Neural cell (in vitro differentiated cells): ENCODE results near the gene GRIA3. TPM values are rescaled to one million over a fixed set of nuclear protein-coding genes. Genes with fewer than 3 reads are reported as not detected.

Experiments
- H2AFZ ChIP-seq: fragments of 200-600, 300-800 bp; sonication (generic), shearing (Covaris generic); 2 replicates; pipeline ENCODE4 v1.6.0; 2014; ENCODE audit warnings: low read depth, mild to moderate bottlenecking, antibody characterized with exemption, low read length, moderate library complexity
- H3F3A ChIP-seq: fragments of 200-600 bp; shearing (Covaris generic); 2 replicates; pipeline ENCODE4 v1.6.1; 2016; ENCODE audit warnings: mild to moderate bottlenecking, moderate library complexity, mixed read lengths, antibody characterized with exemption, low read length; ENCODE audit not compliant: insufficient read depth, poor library complexity, severe bottlenecking
- H3K27ac ChIP-seq: fragments of 200-600, 300-800 bp; sonication (generic), shearing (Covaris generic); 2 replicates; pipeline ENCODE4 v1.5.1; 2014; ENCODE audit warnings: mild to moderate bottlenecking, low read length, moderate library complexity
- H3K27me3 ChIP-seq: fragments of 300-800, 200-600 bp; sonication (generic), shearing (Covaris generic); 2 replicates; pipeline ENCODE4 v1.6.0; 2014; ENCODE audit warnings: mild to moderate bottlenecking, low read depth, low read length, moderate library complexity; ENCODE audit not compliant: insufficient read depth
- H3K36me3 ChIP-seq: fragments of 300-800, 200-600 bp; sonication (generic), shearing (Covaris generic); 2 replicates; pipeline ENCODE4 v1.5.1; 2014; ENCODE audit warnings: mild to moderate bottlenecking, antibody characterized with exemption, low read length, moderate library complexity; ENCODE audit not compliant: insufficient read depth
- H3K4me2 ChIP-seq: fragments of 300-800, 200-600 bp; sonication (generic), shearing (Covaris generic); 2 replicates; pipeline ENCODE4 v1.6.0; 2014; ENCODE audit warnings: mild to moderate bottlenecking, low read length
- H3K4me3 ChIP-seq: fragments of 300-800, 200-600 bp; sonication (generic), shearing (Covaris generic); 2 replicates; pipeline ENCODE4 v1.5.1; 2014; ENCODE audit warnings: mild to moderate bottlenecking, low read length, moderate library complexity
- H3K79me2 ChIP-seq: fragments of 200-600 bp; shearing (Covaris generic); replicated peaks from 2 replicates; pipeline ENCODE4 v1.6.0; 2014; ENCODE audit warnings: mild to moderate bottlenecking, low read length, moderate library complexity; ENCODE audit not compliant: insufficient read depth
- H3K9ac ChIP-seq: fragments of 300-800, 200-600 bp; sonication (generic), shearing (Covaris generic); 2 replicates; pipeline ENCODE4 v1.6.1; 2016; ENCODE audit warnings: mild to moderate bottlenecking, low read length, mixed read lengths
- H3K9me2 ChIP-seq: fragments of 200-600 bp; shearing (Covaris generic); 2 replicates; pipeline ENCODE4 v1.6.1; 2016; ENCODE audit warnings: mild to moderate bottlenecking, low read length, mixed read lengths; ENCODE audit not compliant: insufficient read depth
- H3K9me3 ChIP-seq: fragments of 200-600, 300-800 bp; sonication (generic), shearing (Covaris generic); 2 replicates; pipeline ENCODE4 v1.6.1; 2016; ENCODE audit warnings: mild to moderate bottlenecking, mixed run types, low read length, moderate library complexity, mixed read lengths
- H4K20me1 ChIP-seq: fragments of 200-600 bp; shearing (Covaris generic); 2 replicates; pipeline ENCODE4 v1.6.1; 2016; ENCODE audit warnings: mild to moderate bottlenecking, mixed run types; ENCODE audit not compliant: insufficient read depth
- CTCF ChIP-seq: fragments of 450-650 bp; IDR thresholded peaks from 2 replicates; pipeline ENCODE4 v1.5.1; 2014; ENCODE audit warnings: antibody characterized with exemption, mild to moderate bottlenecking, moderate library complexity; ENCODE audit not compliant: poor library complexity, severe bottlenecking
- EP300 ChIP-seq: fragments of 450-650 bp; conservative IDR thresholded peaks from 2 replicates; pipeline ENCODE4 v1.6.1; 2014; ENCODE audit warnings: antibody characterized with exemption, mild to moderate bottlenecking, moderate library complexity; ENCODE audit not compliant: poor library complexity, severe bottlenecking
- EZH2 ChIP-seq: fragments of 200-600, 300-800 bp; shearing (Covaris generic), sonication (generic); IDR thresholded peaks from 2 replicates; pipeline ENCODE4 v1.6.1; 2014; ENCODE audit warnings: antibody characterized with exemption, low read length, borderline replicate concordance, mild to moderate bottlenecking; ENCODE audit not compliant: insufficient read depth, poor library complexity, severe bottlenecking
- MXI1 ChIP-seq: fragments of 450-650 bp; conservative IDR thresholded peaks from 2 replicates; pipeline ENCODE4 v1.6.1; 2014; ENCODE audit warnings: antibody characterized with exemption, mild to moderate bottlenecking; ENCODE audit not compliant: poor library complexity, severe bottlenecking
- POLR2AphosphoS5 ChIP-seq: IDR thresholded peaks from 2 replicates; pipeline ENCODE4 v1.6.1; 2012
- RAD21 ChIP-seq: fragments of 450-650 bp; conservative IDR thresholded peaks from 2 replicates; pipeline ENCODE4 v1.6.1; 2014; ENCODE audit warnings: antibody characterized with exemption, mild to moderate bottlenecking, moderate library complexity
- REST ChIP-seq: IDR thresholded peaks from 2 replicates; pipeline ENCODE4 v1.6.1; 2012; ENCODE audit warnings: borderline replicate concordance
- SMC3 ChIP-seq: fragments of 450-650 bp; conservative IDR thresholded peaks from 2 replicates; pipeline ENCODE4 v1.6.1; 2014; ENCODE audit warnings: antibody characterized with exemption, mild to moderate bottlenecking, moderate library complexity; ENCODE audit not compliant: poor library complexity
- TAF1 ChIP-seq: IDR thresholded peaks from 2 replicates; pipeline ENCODE4 v1.6.1; 2012; ENCODE audit warnings: low read depth
- polyA plus RNA-seq: library from polyadenylated mRNA; depleted of rRNA; stranded (reverse); fragments of >200 nt; gene quantifications from 2 replicates; pipeline ENCODE4 v1.2.3, GENCODE V29; 2014

GRIA3 gene
- polyA plus RNA-seq, 1 donor from 2014 or later = 7.8 TPM

- Histone ChIP-seq H3K9me3 (no peaks in the 10 kb centered on the region), H2AFZ (no peak overlapping the region), H3K27me3 (no peaks in the 10 kb centered on the region), H3K9ac (no peak overlapping the region), H3K4me3 (no peak overlapping the region), H3K36me3 (no peaks in the 10 kb centered on the region), H3K9me2 (no peaks in the 10 kb centered on the region), H3K27ac (no peak overlapping the region), H3K79me2 (no peaks in the 10 kb centered on the region), H3F3A (no peaks in the 10 kb centered on the region), H3K4me2 (no peak overlapping the region), H4K20me1 (no peaks in the 10 kb centered on the region)
- TF ChIP-seq CTCF (no peak), RAD21 (no peak), EZH2 (no peak), MXI1 (no peak), SMC3 (no peak), REST (no peak), TAF1 (no peak), POLR2AphosphoS5 (no peak), EP300 (no peak)
These were observed 88.6 kb downstream of the GRIA3 start for GRCh38 chrX:123272630-123273029.

- TF ChIP-seq CTCF = no peak
- TF ChIP-seq POLR2AphosphoS5 = no peak
- TF ChIP-seq SMC3 = no peak
- TF ChIP-seq EZH2 = no peak
- no peak for TF ChIP-seq TAF1
- TF ChIP-seq MXI1 = no peak
- TF ChIP-seq RAD21 = no peak
- TF ChIP-seq EP300 = no peak
- no peak for TF ChIP-seq REST
- H3K9me2 ChIP-seq = no peaks in the 10 kb centered on the region
- H3F3A ChIP-seq = no peaks in the 10 kb centered on the region
- no peaks in the 10 kb centered on the region for H4K20me1 ChIP-seq
- no peaks in the 10 kb centered on the region for H3K27me3 ChIP-seq
- no peak overlapping the region for H3K27ac ChIP-seq
- H2AFZ ChIP-seq = no peak overlapping the region
- H3K4me3 ChIP-seq = no peak overlapping the region
- H3K9me3 ChIP-seq = no peaks in the 10 kb centered on the region
- no peak overlapping the region for H3K9ac ChIP-seq
- no peaks in the 10 kb centered on the region for H3K79me2 ChIP-seq
- H3K4me2 ChIP-seq = no peak overlapping the region
- no peaks in the 10 kb centered on the region for H3K36me3 ChIP-seq
These were observed 90.7 kb downstream of the GRIA3 start for GRCh38 chrX:123274796-123275195.
